ENCODE data around the gene RNF150. TPM values are rescaled to one million over a fixed set of nuclear protein-coding genes. Genes with fewer than 3 reads are reported as not detected.

RNF150 gene
- polyA plus RNA-seq, 3 donors = 0.21 TPM; not detected in 2

GRCh38 chr4:140833280-140833679, 300.0 kb downstream of the RNF150 start:
- Histone ChIP-seq H3K4me3 (replicated peaks in 1 of 3; ENCODE audit: low read depth in 2 of 3, low read length in 3 of 3) (no peak overlapping the region), H3K27me3 (ENCODE audit: control insufficient read depth in 2 of 2, insufficient read depth in 2 of 2, low read length in 2 of 2) (no peaks in the 10 kb centered on the region), H3K36me3 (replicated peaks in 1 of 2; ENCODE audit: control insufficient read depth in 1 of 2, insufficient read depth in 2 of 2, low read length in 2 of 2) (no peaks in the 10 kb centered on the region), H4K20me1 (ENCODE audit: insufficient read depth, low read length) (no peaks in the 10 kb centered on the region), H3K27ac (ENCODE audit: low read depth in 1 of 2, low read length in 2 of 2) (no peak overlapping the region), H3K4me2 (replicated peaks; ENCODE audit: extremely low read depth, low read length, poor library complexity, severe bottlenecking) (no peak overlapping the region), H3K79me2 (ENCODE audit: insufficient read depth, low read length) (no peaks in the 10 kb centered on the region), H3K9ac (ENCODE audit: insufficient read depth, low read length, poor library complexity, severe bottlenecking) (no peak overlapping the region), H2AFZ (ENCODE audit: insufficient read depth, low read depth, low read length, poor library complexity, severe bottlenecking) (no peak overlapping the region), H3K4me1 (ENCODE audit: control insufficient read depth in 1 of 2, insufficient read depth in 2 of 2, low read length in 2 of 2) (peaks cover 22 to 24% of the 10 kb centered on the region in 2 donors), H3K9me3 (replicated peaks in 1 of 2; ENCODE audit: control insufficient read depth in 1 of 2, insufficient read depth in 1 of 2, low read length in 2 of 2) (no peaks in the 10 kb centered on the region)
- H3K36me3 Mint-ChIP-seq = no peaks in the 10 kb centered on the region
- no peak for DNase-seq
- intact Hi-C loops (cut with micrococcal nuclease) = no loop called here
- H3K9me3 Mint-ChIP-seq = peaks cover 0 to 4% (median 0%) of the 10 kb centered on the region in 7 donors
- H3K4me3 Mint-ChIP-seq = no peak overlapping the region
- peaks cover 0 to 4% (median 3%) of the 10 kb centered on the region in 3 donors for H3K27me3 Mint-ChIP-seq (ENCODE audit: low read depth in 3 of 3)
- H3K27ac Mint-ChIP-seq = no peak overlapping the region
- H3K4me1 Mint-ChIP-seq = peaks cover 24% of the 10 kb centered on the region
- WGBS (ENCODE audit: insufficient coverage) = no CpG with 5 or more reads among the region's 4 CpGs
- TF ChIP-seq CTCF (IDR thresholded peaks at IDR 0.05) = no peak

GRCh38 chr4:140829825-140830224, 303.4 kb downstream of the RNF150 start:
- Histone ChIP-seq H3K4me3 (replicated peaks in 1 of 3; ENCODE audit: low read depth in 2 of 3, low read length in 3 of 3) (no peak overlapping the region), H3K4me1 (ENCODE audit: control insufficient read depth in 1 of 2, insufficient read depth in 2 of 2, low read length in 2 of 2) (peaks cover 1 to 5% of the 10 kb centered on the region in 2 donors), H3K4me2 (replicated peaks; ENCODE audit: extremely low read depth, low read length, poor library complexity, severe bottlenecking) (no peak overlapping the region), H2AFZ (ENCODE audit: insufficient read depth, low read depth, low read length, poor library complexity, severe bottlenecking) (no peak overlapping the region), H3K9ac (ENCODE audit: insufficient read depth, low read length, poor library complexity, severe bottlenecking) (no peak overlapping the region), H3K36me3 (replicated peaks in 1 of 2; ENCODE audit: control insufficient read depth in 1 of 2, insufficient read depth in 2 of 2, low read length in 2 of 2) (no peaks in the 10 kb centered on the region), H4K20me1 (ENCODE audit: insufficient read depth, low read length) (no peaks in the 10 kb centered on the region), H3K9me3 (replicated peaks in 1 of 2; ENCODE audit: control insufficient read depth in 1 of 2, insufficient read depth in 1 of 2, low read length in 2 of 2) (no peaks in the 10 kb centered on the region), H3K27ac (ENCODE audit: low read depth in 1 of 2, low read length in 2 of 2) (no peak overlapping the region), H3K79me2 (ENCODE audit: insufficient read depth, low read length) (no peaks in the 10 kb centered on the region), H3K27me3 (ENCODE audit: control insufficient read depth in 2 of 2, insufficient read depth in 2 of 2, low read length in 2 of 2) (no peaks in the 10 kb centered on the region)
- no peak overlapping the region for H3K27ac Mint-ChIP-seq
- H3K36me3 Mint-ChIP-seq = no peaks in the 10 kb centered on the region
- TF ChIP-seq CTCF (IDR thresholded peaks at IDR 0.05) = no peak
- no peak for DNase-seq
- peaks cover 0 to 4% (median 0%) of the 10 kb centered on the region in 7 donors for H3K9me3 Mint-ChIP-seq
- H3K27me3 Mint-ChIP-seq (ENCODE audit: low read depth in 3 of 3) = peaks cover 0 to 4% (median 1%) of the 10 kb centered on the region in 3 donors
- intact Hi-C loops (cut with micrococcal nuclease) = no loop called here
- H3K4me3 Mint-ChIP-seq = no peak overlapping the region
- H3K4me1 Mint-ChIP-seq = peaks cover 5% of the 10 kb centered on the region

Data from CD14-positive monocyte (primary cell).